ENCODE measurements around the gene GABARAPL2. TPM values are rescaled to one million over a fixed set of nuclear protein-coding genes. Genes with fewer than 3 reads are reported as not detected.

GABARAPL2 gene
- polyA plus RNA-seq, 2 of the 4 experiments (the other 2 are of a cell fraction): 80.6 to 107 TPM

DNA sequence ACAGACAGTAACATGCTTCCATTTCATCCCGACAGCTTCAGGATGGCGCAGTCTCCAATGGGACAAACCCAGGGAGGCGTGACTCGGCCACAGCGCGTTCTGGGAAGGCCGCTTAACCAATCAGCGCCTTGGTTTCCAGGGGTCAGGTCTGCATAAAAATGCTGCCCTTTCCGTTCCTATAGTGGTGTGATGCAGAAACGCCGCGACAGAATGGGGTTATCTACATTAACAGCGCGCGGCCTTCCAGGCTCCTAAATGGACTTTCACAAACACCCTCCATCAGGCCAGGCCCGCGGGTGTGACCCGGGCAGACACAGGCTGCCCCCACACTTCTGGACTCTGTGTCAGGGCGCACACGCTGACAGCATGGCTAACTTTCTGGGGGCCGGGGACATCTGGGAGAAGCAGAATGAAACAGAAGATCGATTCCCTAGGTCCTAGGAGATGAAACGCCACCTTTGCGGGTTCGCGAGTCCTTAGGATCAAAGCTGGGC is 10.9 kb upstream of the GABARAPL2 start (continued):
- TF ChIP-seq RARB (CRISPR knock-in tag; IDR thresholded peaks at IDR 0.05) (no peak), FOXS1 (CRISPR knock-in tag; IDR thresholded peaks at IDR 0.05) (no peak), MAFK (IDR thresholded peaks at IDR 0.05; ENCODE audit: partially characterized antibody) (peak; percentile 6), MYC (IDR thresholded peaks at IDR 0.05; ENCODE audit: borderline replicate concordance, low read length) (no peak; the same call in 1 of the 2 replicates)
- TF ChIP-seq, protein P1, sequence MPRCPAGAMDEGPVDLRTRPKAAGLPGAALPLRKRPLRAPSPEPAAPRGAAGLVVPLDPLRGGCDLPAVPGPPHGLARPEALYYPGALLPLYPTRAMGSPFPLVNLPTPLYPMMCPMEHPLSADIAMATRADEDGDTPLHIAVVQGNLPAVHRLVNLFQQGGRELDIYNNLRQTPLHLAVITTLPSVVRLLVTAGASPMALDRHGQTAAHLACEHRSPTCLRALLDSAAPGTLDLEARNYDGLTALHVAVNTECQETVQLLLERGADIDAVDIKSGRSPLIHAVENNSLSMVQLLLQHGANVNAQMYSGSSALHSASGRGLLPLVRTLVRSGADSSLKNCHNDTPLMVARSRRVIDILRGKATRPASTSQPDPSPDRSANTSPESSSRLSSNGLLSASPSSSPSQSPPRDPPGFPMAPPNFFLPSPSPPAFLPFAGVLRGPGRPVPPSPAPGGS (IDR thresholded peaks at IDR 0.05): no peak

DNA sequence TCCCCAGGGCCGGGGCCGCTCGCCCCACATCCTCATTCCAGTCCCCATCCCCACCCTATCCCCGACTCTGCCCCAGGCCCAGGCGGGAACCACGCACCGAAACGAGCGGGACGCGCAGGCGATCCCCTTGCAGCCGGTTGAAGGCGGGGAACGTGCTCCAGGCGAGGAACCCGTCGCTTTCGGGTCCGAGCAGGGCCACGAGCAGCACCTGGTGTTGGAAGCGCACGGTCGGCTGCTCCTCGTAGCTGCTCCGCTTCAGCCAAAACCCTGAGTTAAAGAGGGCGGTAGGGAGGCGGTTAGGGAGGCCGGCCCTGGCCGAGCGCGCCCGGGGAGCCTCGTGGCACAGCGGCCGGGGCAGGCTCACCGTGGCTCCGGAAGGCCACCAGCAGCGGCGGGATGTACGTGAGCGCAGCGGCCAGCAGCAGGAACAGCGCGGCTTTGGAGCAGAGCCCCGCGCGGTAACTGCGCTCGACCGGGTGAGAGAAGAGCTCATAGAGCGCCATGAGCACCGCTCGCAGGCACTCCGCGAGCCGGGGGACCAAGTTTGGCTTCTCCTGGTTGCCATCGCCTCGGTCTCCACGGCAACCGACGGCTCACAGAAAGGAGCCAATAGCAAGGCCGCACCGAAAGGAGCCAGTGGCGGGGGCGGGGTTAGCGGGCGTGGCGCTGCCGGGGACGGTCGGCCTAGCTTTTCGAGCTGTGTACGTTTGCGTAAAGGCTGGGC is 10.3 kb upstream of the GABARAPL2 start, which contains the start of gene TMEM231:
TMEM231 (minus strand) TSS at position 546 of the 724 bp plus-strand sequence; CDS start at position 503, 43 bp downstream.
- CTCF ChIA-PET: interaction anchor here (1.0 to 8.3 kb wide), 4 partner anchors 9 to 91 kb away, joined by 4 to 51 read pairs (median 6); no protein-coding TSS in a partner anchor
- no peak for TF ChIP-seq SMC3 (IDR thresholded peaks at IDR 0.05)
- no peak for TF ChIP-seq CBX2 (IDR thresholded peaks at IDR 0.05; ENCODE audit: borderline replicate concordance, low read depth)
- TF ChIP-seq NR3C1 (IDR thresholded peaks at IDR 0.05): no peak
- TF ChIP-seq NFE2L2 (conservative IDR thresholded peaks at IDR 0.05; ENCODE audit: low read length): no peak
- TF ChIP-seq, protein P2, sequence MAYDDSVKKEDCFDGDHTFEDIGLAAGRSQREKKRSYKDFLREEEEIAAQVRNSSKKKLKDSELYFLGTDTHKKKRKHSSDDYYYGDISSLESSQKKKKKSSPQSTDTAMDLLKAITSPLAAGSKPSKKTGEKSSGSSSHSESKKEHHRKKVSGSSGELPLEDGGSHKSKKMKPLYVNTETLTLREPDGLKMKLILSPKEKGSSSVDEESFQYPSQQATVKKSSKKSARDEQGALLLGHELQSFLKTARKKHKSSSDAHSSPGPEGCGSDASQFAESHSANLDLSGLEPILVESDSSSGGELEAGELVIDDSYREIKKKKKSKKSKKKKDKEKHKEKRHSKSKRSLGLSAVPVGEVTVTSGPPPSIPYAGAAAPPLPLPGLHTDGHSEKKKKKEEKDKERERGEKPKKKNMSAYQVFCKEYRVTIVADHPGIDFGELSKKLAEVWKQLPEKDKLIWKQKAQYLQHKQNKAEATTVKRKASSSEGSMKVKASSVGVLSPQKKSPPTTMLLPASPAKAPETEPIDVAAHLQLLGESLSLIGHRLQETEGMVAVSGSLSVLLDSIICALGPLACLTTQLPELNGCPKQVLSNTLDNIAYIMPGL (CRISPR knock-in tag; IDR thresholded peaks at IDR 0.05; ENCODE audit: borderline replicate concordance): no peak
- no peak for TF ChIP-seq CBX8 (IDR thresholded peaks at IDR 0.05)
- TF ChIP-seq RARB (CRISPR knock-in tag; IDR thresholded peaks at IDR 0.05): no peak
- no peak for TF ChIP-seq BHLHE40 (IDR thresholded peaks at IDR 0.05; ENCODE audit: low read depth, low read length)
- TF ChIP-seq, protein P3, sequence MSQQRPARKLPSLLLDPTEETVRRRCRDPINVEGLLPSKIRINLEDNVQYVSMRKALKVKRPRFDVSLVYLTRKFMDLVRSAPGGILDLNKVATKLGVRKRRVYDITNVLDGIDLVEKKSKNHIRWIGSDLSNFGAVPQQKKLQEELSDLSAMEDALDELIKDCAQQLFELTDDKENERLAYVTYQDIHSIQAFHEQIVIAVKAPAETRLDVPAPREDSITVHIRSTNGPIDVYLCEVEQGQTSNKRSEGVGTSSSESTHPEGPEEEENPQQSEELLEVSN (IDR thresholded peaks at IDR 0.05; ENCODE audit: borderline replicate concordance, low read depth): peak; percentile 88
- TF ChIP-seq JUN (IDR thresholded peaks at IDR 0.05): no peak; a peak in 1 of 5 replicates
- TF ChIP-seq RCOR1 (IDR thresholded peaks at IDR 0.05; ENCODE audit: low read depth, low read length): no peak
- TF ChIP-seq, protein P4, sequence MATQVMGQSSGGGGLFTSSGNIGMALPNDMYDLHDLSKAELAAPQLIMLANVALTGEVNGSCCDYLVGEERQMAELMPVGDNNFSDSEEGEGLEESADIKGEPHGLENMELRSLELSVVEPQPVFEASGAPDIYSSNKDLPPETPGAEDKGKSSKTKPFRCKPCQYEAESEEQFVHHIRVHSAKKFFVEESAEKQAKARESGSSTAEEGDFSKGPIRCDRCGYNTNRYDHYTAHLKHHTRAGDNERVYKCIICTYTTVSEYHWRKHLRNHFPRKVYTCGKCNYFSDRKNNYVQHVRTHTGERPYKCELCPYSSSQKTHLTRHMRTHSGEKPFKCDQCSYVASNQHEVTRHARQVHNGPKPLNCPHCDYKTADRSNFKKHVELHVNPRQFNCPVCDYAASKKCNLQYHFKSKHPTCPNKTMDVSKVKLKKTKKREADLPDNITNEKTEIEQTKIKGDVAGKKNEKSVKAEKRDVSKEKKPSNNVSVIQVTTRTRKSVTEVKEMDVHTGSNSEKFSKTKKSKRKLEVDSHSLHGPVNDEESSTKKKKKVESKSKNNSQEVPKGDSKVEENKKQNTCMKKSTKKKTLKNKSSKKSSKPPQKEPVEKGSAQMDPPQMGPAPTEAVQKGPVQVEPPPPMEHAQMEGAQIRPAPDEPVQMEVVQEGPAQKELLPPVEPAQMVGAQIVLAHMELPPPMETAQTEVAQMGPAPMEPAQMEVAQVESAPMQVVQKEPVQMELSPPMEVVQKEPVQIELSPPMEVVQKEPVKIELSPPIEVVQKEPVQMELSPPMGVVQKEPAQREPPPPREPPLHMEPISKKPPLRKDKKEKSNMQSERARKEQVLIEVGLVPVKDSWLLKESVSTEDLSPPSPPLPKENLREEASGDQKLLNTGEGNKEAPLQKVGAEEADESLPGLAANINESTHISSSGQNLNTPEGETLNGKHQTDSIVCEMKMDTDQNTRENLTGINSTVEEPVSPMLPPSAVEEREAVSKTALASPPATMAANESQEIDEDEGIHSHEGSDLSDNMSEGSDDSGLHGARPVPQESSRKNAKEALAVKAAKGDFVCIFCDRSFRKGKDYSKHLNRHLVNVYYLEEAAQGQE (IDR thresholded peaks at IDR 0.05): no peak
- 0 out of 2 replicates have a peak, but pooled peaks have one; percentile 24 for TF ChIP-seq MYC (IDR thresholded peaks at IDR 0.05; ENCODE audit: borderline replicate concordance, low read length)
- TF ChIP-seq, protein P5, sequence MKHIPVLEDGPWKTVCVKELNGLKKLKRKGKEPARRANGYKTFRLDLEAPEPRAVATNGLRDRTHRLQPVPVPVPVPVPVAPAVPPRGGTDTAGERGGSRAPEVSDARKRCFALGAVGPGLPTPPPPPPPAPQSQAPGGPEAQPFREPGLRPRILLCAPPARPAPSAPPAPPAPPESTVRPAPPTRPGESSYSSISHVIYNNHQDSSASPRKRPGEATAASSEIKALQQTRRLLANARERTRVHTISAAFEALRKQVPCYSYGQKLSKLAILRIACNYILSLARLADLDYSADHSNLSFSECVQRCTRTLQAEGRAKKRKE (CRISPR knock-in tag; IDR thresholded peaks at IDR 0.05; ENCODE audit: low read depth): 0 out of 2 replicates have a peak, but pooled peaks have one; percentile 28
- TF ChIP-seq, protein P1 (IDR thresholded peaks at IDR 0.05): 0 out of 3 replicates have a peak, but pooled peaks have one; percentile 24
- TF ChIP-seq MAZ (IDR thresholded peaks at IDR 0.05; ENCODE audit: borderline replicate concordance, low read depth, low read length): no peak
- no peak for TF ChIP-seq CHD4 (IDR thresholded peaks at IDR 0.05; ENCODE audit: borderline replicate concordance)
- no peak for TF ChIP-seq KDM5A (IDR thresholded peaks at IDR 0.05)
- TF ChIP-seq FOXS1 (CRISPR knock-in tag; IDR thresholded peaks at IDR 0.05): no peak
- TF ChIP-seq, protein P6, sequence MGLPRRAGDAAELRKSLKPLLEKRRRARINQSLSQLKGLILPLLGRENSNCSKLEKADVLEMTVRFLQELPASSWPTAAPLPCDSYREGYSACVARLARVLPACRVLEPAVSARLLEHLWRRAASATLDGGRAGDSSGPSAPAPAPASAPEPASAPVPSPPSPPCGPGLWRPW (IDR thresholded peaks at IDR 0.05): no peak
- no peak for TF ChIP-seq SREBF2 (IDR thresholded peaks at IDR 0.05)
- TF ChIP-seq HDAC2 (IDR thresholded peaks at IDR 0.05): peak; percentile 41; the same call in 1 of the 2 replicates
- no peak for TF ChIP-seq POLR2AphosphoS2 (conservative IDR thresholded peaks at IDR 0.05; ENCODE audit: low read length)

More for the DNA sequence above, 10.3 kb upstream of the GABARAPL2 start, which contains the start of gene TMEM231:
- Histone ChIP-seq H3K27ac (peak within 1 kb of the TSS; percentile 70 to 76), H3K4me1 (peaks cover 13% of the 10 kb centered on the region; the same call in 2 of the 3 replicates), H3K4me2 (peak within 1 kb of the TSS; percentile 98), H3K4me3 (peak within 1 kb of the TSS; percentile 80), H3K9me3 (no peaks in the 10 kb centered on the region)
- FAIRE-seq: no peak
- POLR2A ChIA-PET: interaction anchor here (1.2 to 2.7 kb wide), 3 partner anchors 10 to 67 kb away, joined by 4 to 15 read pairs (median 11); partner anchors contain the start of genes ADAT1 and GABARAPL2
- ATAC-seq: peak; percentile 95
- peak; percentile 91 to 95 for DNase-seq (ENCODE audit: low read depth in 1 of 2, low spot score in 1 of 2)
- WGBS (ENCODE audit: missing lambda C conversion rate): under 1% methylated on average over 23 of the region's 75 CpGs
